ENCODE data around the gene STARD5. TPM values are rescaled to one million over a fixed set of nuclear protein-coding genes. Genes with fewer than 3 reads are reported as not detected.

Gene STARD5
- 25.5 TPM for total RNA-seq
- 15.9 TPM for polyA plus RNA-seq

GRCh38 chr15:81323944-81324881 is at the start of gene STARD5:
TSS of gene STARD5 (minus strand) at chr15:81324141. CDS start at chr15:81324099, 42 bp downstream.
- 1% methylated on average over 67 of the region's 67 CpGs for WGBS
- H3K27ac ChIP-seq (ENCODE audit: low read depth) = peak within 1 kb of the TSS; percentile 82
- peak; percentile 95 for DNase-seq (ENCODE audit: extremely low spot score)
- no peaks in the 10 kb centered on the region for H3K36me3 ChIP-seq (ENCODE audit: insufficient read depth)
- peak within 1 kb of the TSS; percentile 82 for H3K4me3 ChIP-seq (ENCODE audit: low read depth, low read length)
- no peaks in the 10 kb centered on the region for H3K4me1 ChIP-seq (ENCODE audit: insufficient read depth)

- H3K4me3 ChIP-seq (ENCODE audit: low read depth, low read length) = no peak overlapping the region
- no peak for DNase-seq (ENCODE audit: extremely low spot score)
- 82% methylated on average over 5 of the region's 5 CpGs for WGBS
- no peak overlapping the region for H3K27ac ChIP-seq (ENCODE audit: low read depth)
- no peaks in the 10 kb centered on the region for H3K4me1 ChIP-seq (ENCODE audit: insufficient read depth)
- H3K36me3 ChIP-seq (ENCODE audit: insufficient read depth) = no peaks in the 10 kb centered on the region
These were observed 49.2 kb upstream of the STARD5 start for GRCh38 chr15:81373176-81373575.

GRCh38 chr15:81372575-81372974 is 48.6 kb upstream of the STARD5 start:
- Histone ChIP-seq H3K27ac (ENCODE audit: low read depth) (no peak overlapping the region), H3K4me3 (ENCODE audit: low read depth, low read length) (no peak overlapping the region)

GRCh38 chr15:81363718-81364500 is 40.0 kb upstream of the STARD5 start:
- no peak for DNase-seq (ENCODE audit: extremely low spot score)
- 54% methylated on average over 5 of the region's 5 CpGs for WGBS
- H3K4me1 ChIP-seq (ENCODE audit: insufficient read depth) = peaks cover 1% of the 10 kb centered on the region
- H3K4me3 ChIP-seq (ENCODE audit: low read depth, low read length) = no peak overlapping the region
- H3K36me3 ChIP-seq (ENCODE audit: insufficient read depth) = no peaks in the 10 kb centered on the region
- no peak overlapping the region for H3K27ac ChIP-seq (ENCODE audit: low read depth)

More at GRCh38 chr15:81372575-81372974, 48.6 kb upstream of the STARD5 start:
- no peaks in the 10 kb centered on the region for H3K36me3 ChIP-seq (ENCODE audit: insufficient read depth)
- no peak for DNase-seq (ENCODE audit: extremely low spot score)
- H3K4me1 ChIP-seq (ENCODE audit: insufficient read depth) = no peaks in the 10 kb centered on the region
- 73% methylated on average over 3 of the region's 3 CpGs for WGBS

- Histone ChIP-seq H3K36me3 (ENCODE audit: insufficient read depth) (no peaks in the 10 kb centered on the region), H3K4me1 (ENCODE audit: insufficient read depth) (peaks cover 1% of the 10 kb centered on the region), H3K4me3 (ENCODE audit: low read depth, low read length) (no peak overlapping the region), H3K27ac (ENCODE audit: low read depth) (no peak overlapping the region)
- WGBS = 54% methylated on average over 3 of the region's 3 CpGs
- DNase-seq (ENCODE audit: extremely low spot score) = no peak
These were observed 39.3 kb upstream of the STARD5 start for GRCh38 chr15:81363276-81363675.

- Histone ChIP-seq H3K36me3 (ENCODE audit: insufficient read depth) (no peaks in the 10 kb centered on the region), H3K27ac (ENCODE audit: low read depth) (no peak overlapping the region), H3K4me1 (ENCODE audit: insufficient read depth) (peaks cover 1% of the 10 kb centered on the region), H3K4me3 (ENCODE audit: low read depth, low read length) (no peak overlapping the region)
- DNase-seq (ENCODE audit: extremely low spot score) = no peak
- 82% methylated on average over 11 of the region's 11 CpGs for WGBS
These were observed 38.8 kb upstream of the STARD5 start for GRCh38 chr15:81362790-81363189.

GRCh38 chr15:81361891-81362290 is 38.0 kb upstream of the STARD5 start:
- Histone ChIP-seq H3K4me3 (ENCODE audit: low read depth, low read length) (no peak overlapping the region), H3K36me3 (ENCODE audit: insufficient read depth) (no peaks in the 10 kb centered on the region), H3K27ac (ENCODE audit: low read depth) (no peak overlapping the region), H3K4me1 (ENCODE audit: insufficient read depth) (peaks cover 1% of the 10 kb centered on the region)
- WGBS = 95% methylated on average over 7 of the region's 7 CpGs
- DNase-seq (ENCODE audit: extremely low spot score) = no peak

- Histone ChIP-seq H3K27ac (ENCODE audit: low read depth) (no peak overlapping the region), H3K36me3 (ENCODE audit: insufficient read depth) (no peaks in the 10 kb centered on the region), H3K4me3 (ENCODE audit: low read depth, low read length) (no peak overlapping the region), H3K4me1 (ENCODE audit: insufficient read depth) (peaks cover 1% of the 10 kb centered on the region)
- no peak for DNase-seq (ENCODE audit: extremely low spot score)
- WGBS = 95% methylated on average over 5 of the region's 5 CpGs
These were observed 36.5 kb upstream of the STARD5 start for GRCh38 chr15:81360491-81360890.

GRCh38 chr15:81358248-81358647 is 34.3 kb upstream of the STARD5 start:
- DNase-seq (ENCODE audit: extremely low spot score) = no peak
- Histone ChIP-seq H3K4me3 (ENCODE audit: low read depth, low read length) (no peak overlapping the region), H3K27ac (ENCODE audit: low read depth) (no peak overlapping the region), H3K4me1 (ENCODE audit: insufficient read depth) (no peaks in the 10 kb centered on the region), H3K36me3 (ENCODE audit: insufficient read depth) (no peaks in the 10 kb centered on the region)
- 96% methylated on average over 6 of the region's 6 CpGs for WGBS

- no peak overlapping the region for H3K27ac ChIP-seq (ENCODE audit: low read depth)
- no peaks in the 10 kb centered on the region for H3K36me3 ChIP-seq (ENCODE audit: insufficient read depth)
- WGBS = 79% methylated on average over 6 of the region's 6 CpGs
- no peaks in the 10 kb centered on the region for H3K4me1 ChIP-seq (ENCODE audit: insufficient read depth)
- DNase-seq (ENCODE audit: extremely low spot score) = no peak
- no peak overlapping the region for H3K4me3 ChIP-seq (ENCODE audit: low read depth, low read length)
These were observed 33.3 kb upstream of the STARD5 start for GRCh38 chr15:81357180-81357686.

GRCh38 chr15:81356252-81356651 is 32.3 kb upstream of the STARD5 start:
- H3K36me3 ChIP-seq (ENCODE audit: insufficient read depth) = no peaks in the 10 kb centered on the region
- H3K4me1 ChIP-seq (ENCODE audit: insufficient read depth) = no peaks in the 10 kb centered on the region
- WGBS = 81% methylated on average over 5 of the region's 5 CpGs
- H3K4me3 ChIP-seq (ENCODE audit: low read depth, low read length) = no peak overlapping the region
- H3K27ac ChIP-seq (ENCODE audit: low read depth) = no peak overlapping the region
- no peak for DNase-seq (ENCODE audit: extremely low spot score)

- Histone ChIP-seq H3K4me1 (ENCODE audit: insufficient read depth) (no peaks in the 10 kb centered on the region), H3K4me3 (ENCODE audit: low read depth, low read length) (no peak overlapping the region), H3K27ac (ENCODE audit: low read depth) (no peak overlapping the region), H3K36me3 (ENCODE audit: insufficient read depth) (no peaks in the 10 kb centered on the region)
- 78% methylated on average over 5 of the region's 5 CpGs for WGBS
- no peak for DNase-seq (ENCODE audit: extremely low spot score)
These were observed 27.7 kb upstream of the STARD5 start for GRCh38 chr15:81351651-81352050.

- Histone ChIP-seq H3K4me3 (ENCODE audit: low read depth, low read length) (no peak overlapping the region), H3K4me1 (ENCODE audit: insufficient read depth) (no peaks in the 10 kb centered on the region), H3K36me3 (ENCODE audit: insufficient read depth) (no peaks in the 10 kb centered on the region), H3K27ac (ENCODE audit: low read depth) (no peak overlapping the region)
- WGBS = 98% methylated on average over 3 of the region's 3 CpGs
- no peak for DNase-seq (ENCODE audit: extremely low spot score)
These were observed 25.3 kb upstream of the STARD5 start for GRCh38 chr15:81349271-81349670.
